ENCODE results near the gene ABHD16B.

Gene ABHD16B

GRCh38 chr20:63822276-63822696 is 39.0 kb upstream of the ABHD16B start:
- TF ChIP-seq CTCF (IDR thresholded peaks at IDR 0.05; ENCODE audit: insufficient read depth, low read length, poor library complexity, severe bottlenecking) = no peak
- DNase-seq (ENCODE audit: extremely low read depth, insufficient read length) = no peak
- H3K36me3 ChIP-seq (ENCODE audit: control insufficient read depth, insufficient read depth, low read length) = no peaks in the 10 kb centered on the region
- H3K4me3 ChIP-seq (replicated peaks; ENCODE audit: low read depth, low read length) = no peak overlapping the region
- H3K27me3 ChIP-seq (replicated peaks; ENCODE audit: control insufficient read depth, insufficient read depth, low read length) = no peaks in the 10 kb centered on the region; the same call in 1 of the 2 replicates

GRCh38 chr20:63823691-63824311 is 37.5 kb upstream of the ABHD16B start:
- no peak overlapping the region for H3K4me3 ChIP-seq (replicated peaks; ENCODE audit: low read depth, low read length)
- H3K36me3 ChIP-seq (ENCODE audit: control insufficient read depth, insufficient read depth, low read length) = no peaks in the 10 kb centered on the region; the same call in 1 of the 2 replicates
- no peaks in the 10 kb centered on the region; the same call in 1 of the 2 replicates for H3K27me3 ChIP-seq (replicated peaks; ENCODE audit: control insufficient read depth, insufficient read depth, low read length)
- TF ChIP-seq CTCF (IDR thresholded peaks at IDR 0.05; ENCODE audit: insufficient read depth, low read length, poor library complexity, severe bottlenecking) = no peak
- no peak for DNase-seq (ENCODE audit: extremely low read depth, insufficient read length)

GRCh38 chr20:63825331-63826118 is 35.8 kb upstream of the ABHD16B start:
- TF ChIP-seq CTCF (IDR thresholded peaks at IDR 0.05; ENCODE audit: insufficient read depth, low read length, poor library complexity, severe bottlenecking) = no peak
- DNase-seq (ENCODE audit: extremely low read depth, insufficient read length) = no peak
- H3K4me3 ChIP-seq (replicated peaks; ENCODE audit: low read depth, low read length) = no peak overlapping the region
- H3K36me3 ChIP-seq (ENCODE audit: control insufficient read depth, insufficient read depth, low read length) = no peaks in the 10 kb centered on the region; the same call in 1 of the 2 replicates
- no peaks in the 10 kb centered on the region; the same call in 1 of the 2 replicates for H3K27me3 ChIP-seq (replicated peaks; ENCODE audit: control insufficient read depth, insufficient read depth, low read length)

GRCh38 chr20:63826753-63827152 is 34.5 kb upstream of the ABHD16B start:
- no peak overlapping the region for H3K4me3 ChIP-seq (replicated peaks; ENCODE audit: low read depth, low read length)
- H3K36me3 ChIP-seq (ENCODE audit: control insufficient read depth, insufficient read depth, low read length) = no peaks in the 10 kb centered on the region; the same call in 1 of the 2 replicates
- no peak for DNase-seq (ENCODE audit: extremely low read depth, insufficient read length)
- no peaks in the 10 kb centered on the region; the same call in 1 of the 2 replicates for H3K27me3 ChIP-seq (replicated peaks; ENCODE audit: control insufficient read depth, insufficient read depth, low read length)
- TF ChIP-seq CTCF (IDR thresholded peaks at IDR 0.05; ENCODE audit: insufficient read depth, low read length, poor library complexity, severe bottlenecking) = no peak

GRCh38 chr20:63828124-63828523 is 33.2 kb upstream of the ABHD16B start:
- no peaks in the 10 kb centered on the region; the same call in 1 of the 2 replicates for H3K27me3 ChIP-seq (replicated peaks; ENCODE audit: control insufficient read depth, insufficient read depth, low read length)
- no peak for TF ChIP-seq CTCF (IDR thresholded peaks at IDR 0.05; ENCODE audit: insufficient read depth, low read length, poor library complexity, severe bottlenecking)

More at GRCh38 chr20:63828124-63828523, 33.2 kb upstream of the ABHD16B start:
- DNase-seq (ENCODE audit: extremely low read depth, insufficient read length) = no peak
- H3K4me3 ChIP-seq (replicated peaks; ENCODE audit: low read depth, low read length) = no peak overlapping the region
- H3K36me3 ChIP-seq (ENCODE audit: control insufficient read depth, insufficient read depth, low read length) = no peaks in the 10 kb centered on the region; the same call in 1 of the 2 replicates
